ENCODE data around the gene EFNB1.

Gene EFNB1

DNA sequence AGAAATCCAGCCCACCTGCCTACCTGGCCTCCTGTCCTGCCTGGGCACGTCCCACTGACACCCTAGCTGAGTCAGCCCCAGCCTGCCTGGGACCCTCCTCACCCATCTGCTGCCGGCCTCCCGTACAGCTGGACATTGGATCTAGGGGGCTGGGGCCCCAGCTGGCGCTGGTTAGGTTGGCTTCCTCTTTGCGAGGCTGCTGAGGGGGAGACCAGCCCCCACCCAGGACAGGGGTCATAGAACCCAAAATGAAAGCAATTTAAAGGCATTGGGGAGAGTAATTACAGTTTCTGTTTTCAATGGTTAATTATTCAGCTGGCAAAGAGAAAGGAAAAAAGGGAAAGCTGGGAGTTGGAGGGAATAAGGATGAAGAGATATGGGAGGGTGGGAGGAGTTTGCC is 15.8 kb downstream of the EFNB1 start:
- DNase-seq, result no peak

DNA sequence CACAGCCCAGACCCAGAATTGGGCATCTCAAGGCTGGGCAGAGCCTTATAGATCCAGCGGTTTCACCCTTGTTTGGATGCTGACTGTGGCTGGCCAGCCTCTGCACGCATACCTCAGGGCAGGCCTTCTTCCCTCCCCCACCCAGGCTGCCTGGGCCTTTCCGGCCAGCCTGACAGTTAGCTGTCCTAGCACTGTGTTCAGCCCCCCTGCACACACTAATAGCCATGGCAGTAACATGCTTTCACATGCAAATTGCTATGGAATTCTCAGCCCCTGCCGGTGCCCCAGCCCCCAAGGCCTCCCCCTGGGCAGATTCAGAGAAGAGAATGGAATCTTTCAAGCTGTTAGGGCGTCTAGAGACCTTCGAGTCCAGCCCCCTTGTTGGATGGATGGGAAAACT is 17.7 kb downstream of the EFNB1 start:
- DNase-seq, result no peak

DNA sequence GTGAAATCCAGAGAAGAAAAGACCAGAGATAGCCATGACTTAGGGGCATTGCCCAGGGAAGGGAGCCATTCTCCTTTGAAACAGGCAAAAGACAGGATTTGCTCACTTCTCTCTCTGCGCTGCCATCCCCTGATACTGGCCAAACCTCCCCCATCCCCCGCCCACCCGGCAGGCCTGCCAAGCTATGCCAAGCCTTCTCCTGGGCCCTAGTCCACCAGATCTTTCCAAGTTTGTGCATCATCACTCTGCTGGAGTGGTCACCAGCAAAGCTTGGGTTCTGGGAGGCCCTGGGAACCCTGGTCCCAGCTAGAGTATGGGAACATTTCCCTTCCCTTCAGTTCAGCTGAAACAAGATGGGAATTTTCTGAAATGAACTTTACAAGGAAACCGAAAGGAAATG is 18.4 kb downstream of the EFNB1 start:
- no peak for DNase-seq

DNA sequence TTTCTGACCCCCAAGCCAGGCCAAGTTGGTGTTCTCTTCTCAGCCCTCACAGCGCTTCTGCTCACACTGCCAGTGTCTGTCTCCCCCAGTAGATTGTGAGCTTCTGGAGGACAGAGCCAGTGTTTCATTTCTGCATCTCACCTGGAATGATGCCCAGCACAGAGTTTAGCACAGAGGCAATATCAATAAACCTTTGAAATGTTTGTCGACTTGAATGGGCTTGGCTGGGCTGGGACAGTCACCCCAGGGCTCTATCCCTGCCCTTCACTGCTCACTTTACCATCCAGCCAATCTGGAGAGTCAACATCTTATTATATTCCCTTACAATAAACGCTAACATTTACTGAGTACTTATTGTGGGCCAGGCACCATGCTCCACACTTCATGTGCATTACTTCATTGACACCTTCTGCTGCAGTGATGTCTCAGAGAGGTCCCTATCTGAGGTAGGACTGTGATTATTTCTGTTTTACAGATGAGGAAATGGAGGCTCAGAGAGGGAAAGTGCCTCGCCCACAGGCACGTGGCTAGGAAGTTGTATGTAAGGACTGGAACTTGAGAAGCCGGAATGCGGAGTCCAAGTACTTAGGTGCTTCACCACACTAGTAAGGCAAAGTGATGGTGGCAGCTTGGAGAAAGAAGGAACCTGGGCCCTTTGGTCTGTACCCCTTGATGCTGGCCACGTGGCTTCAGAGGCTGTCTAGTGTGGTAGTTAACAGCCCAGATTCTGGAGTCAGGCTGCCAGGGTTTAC is 19.5 kb downstream of the EFNB1 start:
- DNase-seq, result no peak

DNA sequence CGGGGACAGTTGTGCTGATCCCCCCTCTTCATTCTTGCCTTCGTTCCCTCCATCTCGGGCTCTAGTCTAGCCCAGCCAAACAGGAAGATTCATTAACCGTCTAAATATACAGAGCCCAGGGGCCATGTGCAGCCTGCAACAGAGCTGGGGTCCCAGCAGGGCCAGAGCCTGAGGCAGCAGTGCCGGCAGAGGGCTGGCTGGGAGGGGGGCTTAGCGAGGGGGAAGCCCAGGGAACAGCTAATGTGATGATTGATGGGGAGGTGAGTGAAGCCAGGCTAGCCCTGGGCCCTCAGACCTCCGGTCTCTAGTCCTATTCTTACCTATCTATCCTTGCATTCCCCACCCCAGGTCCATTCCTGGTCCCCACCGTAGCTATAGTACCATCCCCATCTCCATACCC is 22.3 kb downstream of the EFNB1 start:
- no peak for DNase-seq

DNA sequence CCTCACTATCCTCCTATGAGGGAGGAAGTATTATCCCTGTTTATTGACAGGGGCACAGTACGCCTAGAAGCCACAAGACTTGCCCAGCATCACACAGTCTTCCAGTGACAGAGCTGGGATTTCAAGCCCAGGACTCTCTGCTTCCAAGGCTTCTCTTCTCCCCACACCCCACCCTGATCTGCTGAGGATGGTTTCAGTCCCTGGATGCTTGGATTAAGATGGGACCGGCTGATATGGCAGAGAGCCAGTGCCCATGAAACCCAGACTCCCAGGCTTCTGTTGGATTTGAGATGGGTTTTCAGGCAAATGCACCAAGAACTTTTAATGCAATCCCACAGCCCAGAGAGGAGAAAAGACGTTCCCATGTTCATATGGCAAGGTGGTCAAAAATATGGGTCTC is 23.2 kb downstream of the EFNB1 start:
- DNase-seq, result no peak

DNA sequence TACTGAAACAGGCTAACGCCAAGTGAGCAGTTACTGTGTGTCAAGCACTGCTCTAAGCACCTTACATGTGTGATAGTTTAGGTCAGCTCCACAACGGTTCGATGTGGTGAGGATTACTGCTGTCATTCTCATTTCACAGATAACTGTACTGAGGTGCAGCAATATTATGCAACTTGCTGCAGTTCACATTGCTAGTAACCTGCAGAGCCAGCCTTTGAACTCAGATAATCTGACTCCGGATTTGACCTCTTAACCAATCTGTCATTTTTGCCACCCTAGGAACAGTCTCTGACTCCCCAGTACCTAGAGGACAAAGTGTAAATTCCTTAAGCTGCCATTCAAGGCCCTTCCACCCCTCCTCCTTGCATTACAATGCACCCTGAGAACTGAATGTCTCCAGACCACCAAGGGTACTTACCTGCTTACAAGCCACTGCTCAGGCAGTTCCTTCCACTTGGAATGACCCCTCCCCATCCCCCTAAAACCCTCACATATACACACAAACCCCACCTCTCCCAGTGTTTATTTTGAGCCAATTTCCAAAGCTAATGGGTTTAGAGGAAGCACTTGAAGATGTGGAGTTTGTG is 24.9 kb downstream of the EFNB1 start:
- DNase-seq, result no peak

DNA sequence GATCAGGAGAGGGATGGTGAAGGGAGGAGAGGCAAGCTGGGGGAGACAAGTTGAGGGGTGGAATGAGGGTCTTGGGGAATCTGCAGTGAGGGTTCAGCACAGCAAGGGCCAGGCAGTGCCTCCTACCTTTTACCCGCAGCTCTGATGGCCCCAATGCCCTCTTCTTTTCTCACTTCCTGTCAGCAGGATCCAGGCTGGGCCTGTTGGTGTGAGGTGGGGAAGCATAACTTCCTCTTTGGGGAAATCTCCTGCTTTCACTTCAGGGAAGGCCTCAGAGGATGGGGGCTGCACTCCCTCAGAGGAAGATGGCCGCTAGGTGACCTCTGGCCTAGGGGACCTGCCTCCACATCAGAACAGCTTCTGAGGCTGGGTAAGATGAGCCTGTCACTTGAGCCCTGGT is 36.5 kb downstream of the EFNB1 start:
- DNase-seq, result no peak

DNA sequence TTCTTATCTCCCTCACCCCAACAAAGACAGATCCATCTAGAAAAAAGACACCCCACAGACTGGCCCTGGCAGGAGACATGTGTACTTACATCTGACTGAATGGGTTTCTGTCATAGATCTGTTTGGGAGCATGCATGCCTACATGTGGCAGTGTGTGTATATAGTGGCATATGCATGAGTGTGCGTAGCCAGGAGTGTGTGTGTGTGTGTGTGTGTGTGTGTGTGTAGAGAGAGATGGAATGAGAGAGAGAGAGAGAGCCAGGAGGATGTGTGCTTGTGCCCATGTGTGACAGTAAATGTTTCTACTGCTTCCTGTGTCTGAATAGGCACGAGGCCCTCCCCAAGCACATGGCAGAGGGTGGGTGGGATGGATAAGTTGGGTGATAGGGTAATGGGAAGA is 37.1 kb downstream of the EFNB1 start:
- no peak for DNase-seq

DNA sequence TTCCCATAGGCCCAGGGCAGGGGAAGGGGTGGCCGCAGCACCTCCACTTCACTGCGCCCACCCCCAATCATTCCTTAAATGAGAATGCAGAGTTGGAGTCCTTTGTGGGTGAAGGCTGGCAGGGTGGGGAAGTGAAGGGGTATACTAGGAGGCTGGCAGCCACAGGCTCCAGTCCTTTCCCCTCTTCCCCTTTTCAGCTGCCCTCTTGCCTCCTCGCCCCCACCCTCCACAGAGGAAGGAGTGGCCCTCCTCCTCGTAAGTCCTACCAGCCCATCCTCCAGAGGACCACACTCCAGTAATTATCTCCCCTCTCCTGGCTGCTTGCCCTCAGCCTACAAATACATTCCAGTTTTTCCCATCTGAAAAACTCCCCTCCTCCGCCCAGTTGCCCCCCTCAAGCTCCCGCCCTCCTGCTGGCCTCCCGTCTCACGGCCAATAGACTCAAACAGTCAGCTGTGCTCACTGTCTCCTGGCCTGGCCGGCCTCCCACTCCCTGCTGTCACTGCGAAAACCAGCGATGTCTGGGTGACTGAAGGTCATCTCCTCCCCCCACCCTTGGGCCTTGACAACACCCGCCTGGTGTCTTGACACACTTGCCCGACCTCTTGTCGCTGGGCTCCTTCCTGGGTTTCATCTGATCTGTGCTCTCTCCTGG is 38.8 kb downstream of the EFNB1 start:
- DNase-seq, result no peak

DNA sequence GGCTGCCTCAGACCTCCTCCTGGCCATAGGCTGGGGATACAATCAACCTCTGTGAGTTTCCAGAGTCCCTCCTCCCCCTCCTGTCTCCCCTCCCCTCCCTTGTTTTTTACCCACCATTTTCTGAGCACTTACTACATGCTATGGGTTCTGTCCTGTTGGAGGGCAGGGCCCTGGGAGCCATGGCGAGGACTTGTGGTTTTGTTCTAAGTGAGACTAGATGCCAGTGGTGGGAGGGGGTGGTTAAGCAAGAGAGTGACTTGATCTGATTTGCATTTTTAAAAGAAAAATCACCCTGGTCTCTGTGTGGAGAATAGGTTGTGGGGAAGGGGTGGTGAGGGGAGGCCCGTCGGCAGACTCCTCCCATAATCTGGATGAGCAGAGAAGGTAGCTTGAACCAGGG is 39.5 kb downstream of the EFNB1 start:
- no peak for DNase-seq

DNA sequence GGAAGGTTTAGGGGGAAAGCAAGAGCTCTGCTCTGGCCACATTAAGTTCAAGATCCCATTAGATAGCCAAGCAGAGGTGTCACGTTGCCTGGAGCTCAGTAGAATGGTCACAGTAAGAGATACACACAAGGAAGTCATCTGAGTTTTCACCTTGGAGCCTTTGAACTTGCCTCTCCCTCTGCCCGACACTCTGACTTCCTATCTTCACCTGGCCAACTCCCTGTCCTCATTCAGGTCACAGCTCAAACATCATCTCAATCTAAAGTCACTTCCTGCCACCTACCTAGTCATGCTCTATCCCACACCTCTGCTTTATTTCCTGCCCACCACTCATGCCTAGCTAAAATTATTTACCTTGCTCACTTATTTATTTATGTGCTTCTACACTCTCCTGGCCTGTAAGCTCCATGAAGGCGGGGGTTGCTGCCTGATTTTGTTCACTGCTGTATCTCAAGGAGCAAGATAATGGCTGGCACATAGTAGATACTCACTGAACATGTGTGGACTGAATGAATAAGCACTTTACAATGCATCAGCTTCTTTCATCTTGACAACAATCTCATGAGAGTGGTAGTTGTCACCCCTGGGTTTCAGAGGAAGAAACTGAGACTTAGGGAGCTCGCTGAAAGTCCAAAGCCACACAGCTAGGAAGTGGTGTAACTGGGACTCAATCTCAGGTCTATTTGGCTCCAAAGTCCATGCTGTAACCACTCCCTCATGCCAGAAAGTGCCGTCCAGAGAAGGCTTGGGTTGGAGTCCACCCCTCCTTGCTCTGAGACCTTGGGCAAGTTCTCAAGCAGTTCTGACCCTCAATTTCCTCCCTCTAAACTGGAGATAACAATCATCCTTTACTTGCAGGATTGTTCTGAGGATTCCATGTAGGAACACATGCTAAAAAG is 40.3 kb downstream of the EFNB1 start:
- no peak for DNase-seq

DNA sequence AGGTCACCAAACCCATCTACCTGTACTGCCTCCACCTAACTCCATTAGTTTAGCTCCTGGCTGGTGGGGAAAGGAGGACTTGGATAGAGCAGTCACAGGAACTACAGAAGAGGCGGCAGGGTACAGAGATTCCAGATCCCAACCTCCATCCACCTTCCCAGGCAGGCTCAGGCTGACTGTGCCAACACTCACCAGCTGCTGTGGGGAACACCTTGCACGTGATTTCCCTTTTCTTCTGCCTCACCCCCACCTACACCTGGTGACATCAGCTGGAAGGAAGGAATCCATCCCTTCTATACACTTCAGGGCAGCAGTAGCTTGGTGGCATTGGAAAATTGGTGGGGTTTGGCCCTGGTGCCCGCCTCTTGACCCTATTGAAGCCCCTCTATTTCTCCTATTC is 41.5 kb downstream of the EFNB1 start:
- DNase-seq, result no peak

DNA sequence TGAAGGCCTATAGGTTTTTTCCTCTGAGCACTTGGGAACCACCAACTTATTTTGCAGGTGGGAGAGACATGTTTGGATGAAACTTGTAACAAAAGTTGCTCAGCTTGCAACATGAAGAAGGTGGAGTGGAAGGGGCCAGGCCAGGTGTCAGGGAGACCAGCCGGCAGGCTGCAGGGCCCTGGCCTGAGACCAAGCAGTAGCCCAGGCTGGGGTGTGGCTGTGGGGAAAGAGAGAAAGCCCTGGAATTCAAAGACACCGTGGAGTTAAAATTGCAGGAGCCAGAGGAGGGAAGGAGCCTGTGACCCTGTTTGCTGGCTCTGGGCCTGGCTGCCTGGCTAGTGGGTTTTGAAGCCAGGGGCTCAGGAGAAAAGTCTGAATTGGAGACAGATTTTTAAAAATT is 43.4 kb downstream of the EFNB1 start:
- no peak for DNase-seq

DNA sequence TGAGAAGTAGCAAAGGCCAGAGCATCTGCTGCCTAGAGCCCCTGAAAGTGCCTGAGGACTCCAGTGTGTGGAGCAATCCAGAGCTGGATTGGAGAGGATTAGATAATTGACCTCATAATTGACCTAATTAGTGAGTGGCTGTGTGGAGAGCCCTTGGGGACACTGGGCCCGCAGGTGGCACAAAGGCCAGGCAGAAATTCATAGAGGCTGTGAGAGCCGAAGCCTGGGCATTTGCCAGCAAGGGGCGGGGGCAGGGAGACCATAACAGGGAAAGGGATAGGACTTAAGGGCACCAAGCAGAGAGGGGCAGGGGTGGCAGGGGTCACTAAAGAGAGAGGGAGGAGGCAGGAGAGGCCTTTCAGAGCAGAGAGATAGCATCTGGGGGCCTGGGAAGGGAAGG is 45.3 kb downstream of the EFNB1 start:
- DNase-seq, result no peak

DNA sequence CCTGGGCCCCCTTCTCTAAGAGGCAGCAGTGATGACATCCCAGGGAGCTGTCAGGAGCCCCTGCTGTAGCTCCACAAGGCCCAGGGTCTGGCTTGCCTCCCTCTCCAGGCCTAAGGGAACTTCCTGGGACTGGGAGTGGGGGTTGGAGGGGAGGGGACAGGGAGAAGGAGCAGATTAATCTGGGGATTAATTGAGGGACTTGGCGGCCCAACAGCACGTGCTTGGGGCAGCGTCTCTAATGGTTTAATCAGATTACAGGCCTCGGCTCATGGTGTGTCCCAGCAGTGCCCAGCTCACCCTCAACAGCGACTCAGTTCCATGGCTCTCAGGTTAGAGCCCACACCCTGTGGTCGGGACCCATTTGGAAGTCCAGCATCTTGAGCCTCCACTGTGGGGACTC is 47.9 kb downstream of the EFNB1 start:
- DNase-seq, result no peak

DNA sequence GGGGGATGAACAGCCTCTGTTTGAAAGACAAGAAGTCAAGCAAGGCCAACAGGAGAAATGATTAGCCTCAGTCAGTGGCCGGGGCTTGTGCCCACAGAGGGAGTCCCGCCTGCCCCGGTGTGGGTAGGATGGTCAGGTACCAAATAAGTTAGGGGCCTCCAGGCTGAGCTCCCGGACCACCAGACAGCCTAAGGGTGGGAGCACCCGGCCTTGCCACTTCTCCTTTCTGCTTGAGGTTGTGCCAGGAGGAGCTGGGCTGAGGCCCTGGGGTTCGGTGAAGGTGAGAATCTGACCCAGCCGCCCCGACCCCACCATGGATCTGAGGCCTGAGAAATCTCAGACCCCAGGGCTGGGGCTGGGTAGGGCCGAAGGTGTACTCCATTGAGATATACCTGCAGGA is 48.8 kb downstream of the EFNB1 start:
- DNase-seq, result no peak

DNA sequence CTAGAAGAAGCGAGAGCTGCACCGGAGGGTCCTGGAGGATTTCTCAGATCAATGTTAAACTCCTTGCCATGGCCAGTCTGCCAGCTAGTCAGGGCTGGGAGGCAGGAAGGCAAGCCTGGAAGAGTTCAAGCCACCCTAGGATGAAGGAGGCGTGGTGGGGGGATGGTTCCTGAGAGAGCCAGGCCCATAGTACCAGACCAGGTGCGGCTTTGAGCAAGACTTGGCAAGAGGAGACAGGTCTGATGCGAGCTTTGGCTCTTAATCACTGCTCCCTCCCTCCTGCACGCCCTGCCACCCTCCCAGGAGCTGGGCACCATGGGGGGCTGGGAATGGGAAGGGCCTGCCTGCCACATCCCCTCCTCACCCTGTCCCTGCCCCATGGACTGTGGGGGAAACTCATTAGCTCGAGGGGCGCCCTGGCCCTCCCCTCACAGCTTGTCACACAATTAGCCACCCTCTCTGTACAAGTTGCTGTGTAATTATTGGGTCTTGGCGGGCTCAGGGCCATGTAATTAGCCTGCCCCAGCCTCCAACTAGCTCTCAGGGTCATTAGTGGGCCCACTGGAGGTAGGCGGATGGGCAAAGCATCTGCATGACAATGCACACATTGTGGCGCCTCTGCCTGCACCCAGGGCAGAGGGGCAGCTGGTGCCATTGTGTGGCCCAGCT is 50.3 kb downstream of the EFNB1 start:
- no peak for DNase-seq

DNA sequence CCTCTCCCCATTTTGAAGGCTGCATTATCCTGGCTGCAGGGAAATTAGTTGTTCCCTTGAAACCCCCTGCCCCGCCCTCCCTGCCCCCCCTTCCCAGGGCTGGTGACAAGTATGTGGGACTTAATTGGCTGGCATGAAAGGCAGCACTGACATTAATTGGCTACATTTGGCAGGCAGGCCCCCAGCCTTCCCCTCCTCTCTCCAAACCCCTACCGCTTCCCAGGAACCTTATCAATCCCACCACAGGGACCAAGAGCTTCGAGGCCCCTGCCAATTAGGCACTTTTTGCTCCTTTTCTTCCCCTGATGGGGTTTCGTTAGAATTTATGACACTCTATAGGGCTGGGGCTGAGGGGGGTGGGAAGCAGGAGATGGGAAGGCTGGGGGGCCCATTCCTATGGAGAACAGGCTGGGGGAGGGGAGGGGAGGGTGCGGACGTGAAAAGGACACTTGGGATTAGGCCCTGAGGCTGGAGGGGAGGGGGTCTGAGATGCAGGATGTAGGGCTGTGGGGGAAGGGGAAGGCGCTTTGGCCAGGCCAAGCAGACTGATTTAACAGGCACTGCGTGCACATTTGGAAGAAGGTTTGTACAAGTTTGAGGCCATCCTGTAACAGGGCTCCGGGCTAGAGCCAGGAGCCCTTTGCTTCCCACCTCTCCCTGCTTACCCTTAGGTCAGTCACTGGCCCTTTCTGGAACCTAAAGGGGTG is 52.2 kb downstream of the EFNB1 start:
- no peak for DNase-seq

DNA sequence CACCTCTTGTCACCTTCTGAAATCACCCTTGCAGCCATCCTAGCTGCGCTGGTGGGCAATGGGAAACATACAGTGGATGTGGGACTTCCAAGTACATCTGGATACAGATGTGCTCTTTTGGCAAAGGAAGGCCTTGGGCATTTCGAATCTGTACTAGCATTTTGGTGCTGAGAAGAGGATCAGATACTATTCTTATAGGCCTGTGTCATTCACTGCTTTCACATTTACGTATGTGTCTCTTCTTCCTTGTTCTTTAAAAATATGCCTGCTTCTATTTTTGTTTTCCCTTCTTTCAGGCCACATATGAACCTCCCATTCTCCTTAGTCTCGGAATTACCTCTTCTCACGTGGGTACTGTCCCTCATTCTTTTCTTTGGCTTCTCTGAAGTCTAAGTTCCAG is 53.1 kb downstream of the EFNB1 start:
- no peak for DNase-seq

DNA sequence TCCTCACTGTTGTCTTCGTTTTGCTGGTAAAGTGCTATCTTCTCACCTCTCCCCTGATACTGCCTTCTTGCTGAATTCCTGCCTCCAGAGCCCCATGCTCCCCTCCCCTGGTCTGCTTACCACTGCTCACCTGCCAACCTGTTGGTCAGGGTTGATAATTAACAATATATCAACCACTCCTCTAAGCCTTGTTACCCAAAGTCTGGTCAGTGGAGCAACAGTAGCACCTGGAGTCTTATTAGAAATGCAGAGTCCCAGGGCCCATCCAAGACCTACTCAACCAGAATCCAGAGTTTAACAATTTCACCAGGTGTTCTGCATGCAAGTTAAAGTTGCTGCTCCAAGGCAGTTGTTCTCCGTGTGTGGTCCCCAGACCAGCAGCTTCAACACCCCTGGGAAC is 55.0 kb downstream of the EFNB1 start:
- DNase-seq, result no peak

DNA sequence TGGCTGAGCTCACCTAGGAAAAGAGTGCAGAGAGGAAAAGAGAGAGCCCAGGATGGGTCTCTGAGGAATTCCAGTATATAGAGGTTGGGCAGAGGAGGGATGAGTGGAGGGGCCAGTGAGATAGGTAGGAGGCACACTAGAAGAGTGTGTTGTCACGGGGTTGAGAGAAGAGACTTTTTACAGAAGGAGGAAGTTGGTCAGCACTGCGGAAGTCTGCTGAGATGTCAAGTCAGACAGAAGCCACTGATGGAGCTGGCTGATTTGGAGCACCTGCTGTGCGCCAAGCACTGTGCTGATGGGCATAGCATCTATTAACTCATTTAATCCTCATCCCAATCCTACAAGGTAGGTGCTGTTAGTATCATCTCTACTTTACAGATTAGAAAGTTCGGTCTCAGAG is 60.4 kb downstream of the EFNB1 start:
- DNase-seq, result no peak
